AG10803 (cell line): ENCODE measurements around the gene SEC16A.

Experiments
- DNase-seq: peaks from one replicate; pipeline ENCODE4 v3.0.0; 2010; ENCODE audit warnings: low read depth
- H3K4me3 ChIP-seq: 2 replicates; pipeline ENCODE4 v1.5.1; 2011; ENCODE audit warnings: mild to moderate bottlenecking, low read length, control low read depth
- TF ChIP-seq, protein P1 (sequence below): conservative IDR thresholded peaks from 2 replicates; pipeline ENCODE4 v1.5.1; 2011; ENCODE audit warnings: mild to moderate bottlenecking, low read length, control low read depth, inconsistent platforms

The SEC16A gene

GRCh38 chr9:136528716-136529341, 46.0 kb upstream of the SEC16A start:
- TF ChIP-seq, protein P1, sequence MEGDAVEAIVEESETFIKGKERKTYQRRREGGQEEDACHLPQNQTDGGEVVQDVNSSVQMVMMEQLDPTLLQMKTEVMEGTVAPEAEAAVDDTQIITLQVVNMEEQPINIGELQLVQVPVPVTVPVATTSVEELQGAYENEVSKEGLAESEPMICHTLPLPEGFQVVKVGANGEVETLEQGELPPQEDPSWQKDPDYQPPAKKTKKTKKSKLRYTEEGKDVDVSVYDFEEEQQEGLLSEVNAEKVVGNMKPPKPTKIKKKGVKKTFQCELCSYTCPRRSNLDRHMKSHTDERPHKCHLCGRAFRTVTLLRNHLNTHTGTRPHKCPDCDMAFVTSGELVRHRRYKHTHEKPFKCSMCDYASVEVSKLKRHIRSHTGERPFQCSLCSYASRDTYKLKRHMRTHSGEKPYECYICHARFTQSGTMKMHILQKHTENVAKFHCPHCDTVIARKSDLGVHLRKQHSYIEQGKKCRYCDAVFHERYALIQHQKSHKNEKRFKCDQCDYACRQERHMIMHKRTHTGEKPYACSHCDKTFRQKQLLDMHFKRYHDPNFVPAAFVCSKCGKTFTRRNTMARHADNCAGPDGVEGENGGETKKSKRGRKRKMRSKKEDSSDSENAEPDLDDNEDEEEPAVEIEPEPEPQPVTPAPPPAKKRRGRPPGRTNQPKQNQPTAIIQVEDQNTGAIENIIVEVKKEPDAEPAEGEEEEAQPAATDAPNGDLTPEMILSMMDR = no peak
- no peak for DNase-seq
- no peak overlapping the region for H3K4me3 ChIP-seq

- TF ChIP-seq, protein P1 = no peak
- no peak overlapping the region for H3K4me3 ChIP-seq
- no peak for DNase-seq
Observed at GRCh38 chr9:136527721-136528710, 45.2 kb upstream of the SEC16A start.

GRCh38 chr9:136527131-136527530, 44.3 kb upstream of the SEC16A start:
- TF ChIP-seq, protein P1 = no peak
- H3K4me3 ChIP-seq = no peak overlapping the region
- DNase-seq = no peak

- TF ChIP-seq, protein P1 = no peak
- H3K4me3 ChIP-seq = no peak overlapping the region
- no peak for DNase-seq
Observed at GRCh38 chr9:136526625-136527066, 43.8 kb upstream of the SEC16A start.

DNA sequence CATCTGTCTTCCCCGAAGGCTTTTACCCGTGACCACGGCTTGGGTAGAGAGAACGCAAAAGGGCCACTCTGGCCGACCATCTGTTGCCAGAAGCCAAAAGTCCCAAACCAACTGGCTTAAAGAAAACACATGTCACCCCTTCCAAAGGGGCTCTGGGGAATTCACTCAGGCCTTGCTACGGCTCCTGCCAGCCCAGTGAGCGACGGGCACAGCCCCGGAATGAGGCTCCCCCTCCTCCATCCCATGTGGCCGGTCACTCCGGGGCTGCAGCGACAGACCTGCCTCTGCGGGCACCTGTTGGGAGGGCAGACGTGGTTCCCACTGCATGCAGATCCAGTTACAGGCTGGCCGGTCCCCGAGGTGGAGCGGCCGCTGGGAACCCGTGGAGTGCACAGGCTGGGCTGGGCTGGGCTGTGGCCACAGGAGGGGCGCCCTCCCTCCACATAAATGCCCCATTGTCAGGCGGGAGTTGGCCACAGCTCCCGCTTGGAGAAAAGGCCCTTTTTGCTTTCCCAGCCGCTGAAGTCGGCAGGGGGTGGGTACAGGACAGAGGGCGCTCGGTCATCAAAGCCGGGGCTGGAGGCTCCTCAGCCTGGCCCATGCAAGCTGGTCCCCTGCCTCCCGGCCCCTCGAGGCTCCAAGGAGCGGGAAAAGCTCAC, 43.1 kb upstream of the SEC16A start:
- H3K4me3 ChIP-seq = no peak overlapping the region
- no peak for DNase-seq
- TF ChIP-seq, protein P1 = no peak

DNA sequence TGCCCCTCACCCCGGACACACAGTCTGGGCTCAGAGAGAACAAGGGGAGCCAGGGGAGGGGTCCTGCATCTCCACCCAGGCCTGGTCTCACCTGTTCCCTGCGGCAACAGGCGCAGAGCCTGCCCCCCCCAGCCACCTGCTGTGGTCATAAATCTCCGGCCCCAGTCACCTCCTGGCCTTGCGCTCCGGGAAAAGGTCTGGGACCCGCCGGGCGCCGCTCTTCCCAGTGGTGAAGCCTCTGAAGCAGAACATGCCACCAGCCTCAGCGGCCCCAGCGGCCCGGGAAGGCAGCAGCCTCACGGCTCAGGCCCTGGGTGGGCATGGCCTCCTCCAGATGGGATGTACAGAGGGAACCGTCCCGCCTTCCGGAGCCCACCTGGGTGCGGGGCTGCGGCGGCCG, 42.4 kb upstream of the SEC16A start:
- TF ChIP-seq, protein P1 = no peak
- H3K4me3 ChIP-seq = no peak overlapping the region
- no peak for DNase-seq
